Tibial nerve (tissue), 4 donors: ENCODE measurements around the gene NDUFAF8.

Experiments used
- CTCF ChIP-seq, 5 experiments: fragments of 200-600 bp in 3 of 5; fragments of 450-650 bp in 2 of 5; sonication (generic) in 3 of 5; IDR thresholded peaks; one replicate each; pipeline ENCODE4 v1.5.1; 2016 to 2019; ENCODE audit warnings: antibody characterized with exemption in 5 of 5, mild to moderate bottlenecking in 3 of 5, moderate library complexity in 2 of 5
- EP300 ChIP-seq, 2 donors: sonication (generic); formaldehyde crosslinking; IDR thresholded peaks; one replicate each; pipeline ENCODE4 v1.6.1; 2017; ENCODE audit warnings: antibody characterized with exemption in 2 of 2, mild to moderate bottlenecking in 1 of 2
- POLR2A ChIP-seq, 2 donors: fragments of 450-650 bp; IDR thresholded peaks; one replicate each; pipeline ENCODE4 v1.6.1; 2017; ENCODE audit warnings: antibody characterized with exemption in 2 of 2, mild to moderate bottlenecking in 2 of 2, moderate library complexity in 2 of 2

GRCh38 chr17:81263371-81264181 lies 24.5 kb downstream of the NDUFAF8 start:
- TF ChIP-seq CTCF (IDR thresholded peaks at IDR 0.05): no peak
- TF ChIP-seq POLR2A (IDR thresholded peaks at IDR 0.05): no peak
- TF ChIP-seq EP300 (IDR thresholded peaks at IDR 0.05): no peak
